Testis (tissue), 2 donors: Measurements from ENCODE around the gene CAMTA1.

Experiments used
- POLR2A ChIP-seq: fragments of 450-650 bp; IDR thresholded peaks from one replicate; pipeline ENCODE4 v1.6.1; 2017; ENCODE audit warnings: antibody characterized with exemption, mild to moderate bottlenecking, moderate library complexity
- TF ChIP-seq, protein P1 (sequence below), 3 experiments: fragments of 450-650 bp in 2 of 3; fragments of 200-600 bp in 1 of 3; sonication (generic) in 1 of 3; IDR thresholded peaks; one replicate each; pipeline ENCODE4 v1.5.1; 2016 to 2019; ENCODE audit warnings: antibody characterized with exemption in 3 of 3, mild to moderate bottlenecking in 2 of 3, moderate library complexity in 1 of 3

GRCh38 chr1:7052701-7053100 lies 267.4 kb downstream of the CAMTA1 start:
- TF ChIP-seq, protein P1, sequence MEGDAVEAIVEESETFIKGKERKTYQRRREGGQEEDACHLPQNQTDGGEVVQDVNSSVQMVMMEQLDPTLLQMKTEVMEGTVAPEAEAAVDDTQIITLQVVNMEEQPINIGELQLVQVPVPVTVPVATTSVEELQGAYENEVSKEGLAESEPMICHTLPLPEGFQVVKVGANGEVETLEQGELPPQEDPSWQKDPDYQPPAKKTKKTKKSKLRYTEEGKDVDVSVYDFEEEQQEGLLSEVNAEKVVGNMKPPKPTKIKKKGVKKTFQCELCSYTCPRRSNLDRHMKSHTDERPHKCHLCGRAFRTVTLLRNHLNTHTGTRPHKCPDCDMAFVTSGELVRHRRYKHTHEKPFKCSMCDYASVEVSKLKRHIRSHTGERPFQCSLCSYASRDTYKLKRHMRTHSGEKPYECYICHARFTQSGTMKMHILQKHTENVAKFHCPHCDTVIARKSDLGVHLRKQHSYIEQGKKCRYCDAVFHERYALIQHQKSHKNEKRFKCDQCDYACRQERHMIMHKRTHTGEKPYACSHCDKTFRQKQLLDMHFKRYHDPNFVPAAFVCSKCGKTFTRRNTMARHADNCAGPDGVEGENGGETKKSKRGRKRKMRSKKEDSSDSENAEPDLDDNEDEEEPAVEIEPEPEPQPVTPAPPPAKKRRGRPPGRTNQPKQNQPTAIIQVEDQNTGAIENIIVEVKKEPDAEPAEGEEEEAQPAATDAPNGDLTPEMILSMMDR (IDR thresholded peaks at IDR 0.05) = no peak
- TF ChIP-seq POLR2A = no peak
